Stimulated activated effector memory CD8-positive, alpha-beta T cell treated with anti-CD3 and anti-CD28 coated beads, Interleukin-12 subunit alpha, Interleukin-12 subunit beta, amount 100 ng/mL, for 72 hours (primary cell): Measurements from ENCODE around the gene PRPSAP1.
"Not testable (repeated sequence)": the region's sequence is repeated elsewhere in the genome, so short reads cannot be mapped to it uniquely, and the experiment has no call there.

ENCODE experiments used
- ATAC-seq: fragments of 150-1000 bp; cut with Tn5 transposase; 2 replicates; pipeline ENCODE4 v1.10.0; 2021
- DNase-seq, 2 donors: peaks; one replicate each; pipeline ENCODE4 v3.0.0; 2021 to 2022; ENCODE audit warnings: low spot score in 2 of 2
- H3K27ac Mint-ChIP-seq: one replicate; pipeline ENCODE4 v1.8.0; 2022; ENCODE audit warnings: mild to moderate bottlenecking, mixed read lengths
- H3K36me3 Mint-ChIP-seq: one replicate; pipeline ENCODE4 v1.8.0; 2022; ENCODE audit warnings: mild to moderate bottlenecking, mixed read lengths
- H3K4me1 Mint-ChIP-seq: one replicate; pipeline ENCODE4 v1.8.0; 2022; ENCODE audit warnings: mixed read lengths
- H3K4me3 Mint-ChIP-seq: one replicate; pipeline ENCODE4 v1.8.0; 2022; ENCODE audit warnings: mild to moderate bottlenecking, mixed read lengths
- H3K9me3 Mint-ChIP-seq: one replicate; pipeline ENCODE4 v1.8.0; 2022; ENCODE audit warnings: mixed read lengths

The PRPSAP1 gene

DNA sequence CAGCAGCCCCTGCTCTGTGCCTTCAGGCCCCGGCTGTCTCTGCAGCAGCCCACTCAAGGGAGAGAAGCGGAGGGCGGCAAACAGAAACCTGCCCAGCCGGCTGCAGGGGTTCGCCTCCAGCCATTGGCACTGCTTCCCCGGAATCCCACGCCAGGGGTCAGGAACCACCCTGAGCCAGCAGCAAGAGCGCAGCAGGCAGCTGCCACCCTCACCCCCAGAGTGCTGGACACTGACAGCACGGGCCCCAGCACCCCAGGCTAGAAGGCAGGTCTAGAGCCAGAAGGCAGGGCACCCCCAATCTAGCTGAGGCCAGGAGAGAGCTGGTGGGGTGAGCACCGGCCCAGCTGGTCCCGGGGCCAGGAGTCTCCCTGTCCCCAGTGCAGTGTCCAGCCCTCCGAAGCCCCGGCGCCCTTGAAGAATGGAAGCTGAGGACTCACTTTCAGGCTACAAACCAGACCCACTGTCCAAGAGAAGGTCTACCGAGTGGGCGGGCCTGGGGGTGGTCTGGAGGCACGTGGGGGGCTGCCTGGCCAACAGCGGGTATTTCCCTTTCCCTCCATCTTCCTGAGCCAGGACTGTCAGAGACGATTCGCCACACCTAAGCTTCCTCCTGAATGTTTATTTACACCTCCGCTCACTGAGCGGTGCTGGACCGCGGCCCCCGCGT is 80.1 kb downstream of the PRPSAP1 start:
- peak in 1 of 2 donors; percentile 67 for DNase-seq
- Mint-ChIP-seq H3K36me3 (peaks cover 78% of the 10 kb centered on the region), H3K4me3 (peak overlapping the region; percentile 88), H3K4me1 (peaks cover 69% of the 10 kb centered on the region), H3K9me3 (no peaks in the 10 kb centered on the region), H3K27ac (peak overlapping the region; percentile 96)
- no peak for ATAC-seq

GRCh38 chr17:76272541-76273444 is 80.9 kb downstream of the PRPSAP1 start:
- DNase-seq (peak in 1 of 2 donors; percentile 82), ATAC-seq (peak; percentile 44)
- Mint-ChIP-seq H3K9me3 (no peaks in the 10 kb centered on the region), H3K36me3 (peaks cover 86% of the 10 kb centered on the region), H3K4me3 (peak overlapping the region; percentile 88), H3K27ac (peak overlapping the region; percentile 96), H3K4me1 (peaks cover 75% of the 10 kb centered on the region)

DNA sequence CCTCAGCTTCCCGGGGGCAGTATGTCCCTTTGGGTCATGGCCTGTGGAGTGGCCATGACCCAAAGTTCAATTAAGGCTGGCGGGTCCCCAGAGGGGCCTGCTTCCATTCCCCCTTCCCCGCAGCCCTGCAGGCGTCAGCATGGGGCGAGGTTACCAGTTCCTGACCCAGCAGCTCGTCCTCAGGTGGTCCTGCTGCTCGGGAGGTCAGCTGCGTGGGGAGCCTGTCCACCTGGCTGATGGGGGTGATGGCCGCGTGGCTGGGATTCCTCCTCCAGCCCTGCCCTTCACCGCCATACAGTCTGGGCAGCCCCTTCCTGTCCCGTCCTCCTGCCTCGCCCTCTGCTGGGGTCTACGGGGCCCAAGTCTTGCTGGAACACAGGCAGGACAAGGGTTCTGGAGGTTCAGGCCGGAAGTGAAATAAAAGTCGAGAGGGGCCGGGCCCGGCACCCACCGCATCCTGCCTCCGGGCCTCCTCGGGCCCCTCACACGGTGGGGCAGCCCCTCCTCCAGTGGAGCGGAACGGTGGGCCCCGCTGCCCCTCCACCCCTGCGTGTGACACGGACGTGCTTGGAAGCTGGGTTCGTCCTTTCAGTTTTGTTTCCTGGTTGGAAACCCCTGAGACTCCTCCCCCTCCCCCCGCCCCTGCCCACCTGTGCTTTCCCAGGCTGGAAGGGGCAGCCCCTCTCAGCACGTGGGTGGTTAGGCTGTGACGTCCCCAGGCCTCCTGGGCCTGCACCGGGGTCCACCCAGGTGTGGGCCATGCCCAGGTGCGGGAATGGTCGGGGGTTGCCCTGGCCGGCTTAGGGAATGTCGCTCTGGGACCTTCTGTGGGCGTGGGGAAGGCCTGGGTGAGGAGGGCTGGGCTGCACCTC is 81.8 kb downstream of the PRPSAP1 start:
- Mint-ChIP-seq H3K9me3 (no peaks in the 10 kb centered on the region), H3K4me3 (peak overlapping the region; percentile 88), H3K27ac (peak overlapping the region; percentile 96), H3K4me1 (peaks cover 72% of the 10 kb centered on the region), H3K36me3 (peaks cover 95% of the 10 kb centered on the region)
- DNase-seq = peak; percentile 57 to 90
- ATAC-seq = peak; percentile 58

GRCh38 chr17:76270770-76271668 is 82.7 kb downstream of the PRPSAP1 start:
- H3K4me3 Mint-ChIP-seq = peak overlapping the region; percentile 88
- H3K9me3 Mint-ChIP-seq = no peaks in the 10 kb centered on the region
- H3K36me3 Mint-ChIP-seq = peaks cover 100% of the 10 kb centered on the region
- peak in 1 of 2 donors; percentile 75 for DNase-seq
- peak overlapping the region; percentile 96 for H3K27ac Mint-ChIP-seq
- no peak for ATAC-seq
- peaks cover 63% of the 10 kb centered on the region for H3K4me1 Mint-ChIP-seq

- H3K4me1 Mint-ChIP-seq = peaks cover 60% of the 10 kb centered on the region
- H3K27ac Mint-ChIP-seq = peak overlapping the region; percentile 96
- H3K36me3 Mint-ChIP-seq = peaks cover 100% of the 10 kb centered on the region
- peak overlapping the region; percentile 88 for H3K4me3 Mint-ChIP-seq
- H3K9me3 Mint-ChIP-seq = no peaks in the 10 kb centered on the region
- ATAC-seq = no peak
- no peak for DNase-seq
Measured at GRCh38 chr17:76270127-76270592, 83.6 kb downstream of the PRPSAP1 start.

GRCh38 chr17:76268991-76269981 is 84.4 kb downstream of the PRPSAP1 start:
- H3K27ac Mint-ChIP-seq = peak overlapping the region; percentile 96
- peaks cover 100% of the 10 kb centered on the region for H3K36me3 Mint-ChIP-seq
- no peaks in the 10 kb centered on the region for H3K9me3 Mint-ChIP-seq
- ATAC-seq (no peak), DNase-seq (peak in 1 of 2 donors; percentile 69)
- peaks cover 59% of the 10 kb centered on the region for H3K4me1 Mint-ChIP-seq
- H3K4me3 Mint-ChIP-seq = peak overlapping the region; percentile 88

- Mint-ChIP-seq H3K36me3 (peaks cover 89% of the 10 kb centered on the region), H3K4me3 (peak overlapping the region; percentile 88), H3K9me3 (no peaks in the 10 kb centered on the region), H3K27ac (peak overlapping the region; percentile 96), H3K4me1 (peaks cover 59% of the 10 kb centered on the region)
- ATAC-seq (peak; percentile 11), DNase-seq (peak in 1 of 2 donors; percentile 83)
Measured at GRCh38 chr17:76268015-76268749, 85.5 kb downstream of the PRPSAP1 start.

DNA sequence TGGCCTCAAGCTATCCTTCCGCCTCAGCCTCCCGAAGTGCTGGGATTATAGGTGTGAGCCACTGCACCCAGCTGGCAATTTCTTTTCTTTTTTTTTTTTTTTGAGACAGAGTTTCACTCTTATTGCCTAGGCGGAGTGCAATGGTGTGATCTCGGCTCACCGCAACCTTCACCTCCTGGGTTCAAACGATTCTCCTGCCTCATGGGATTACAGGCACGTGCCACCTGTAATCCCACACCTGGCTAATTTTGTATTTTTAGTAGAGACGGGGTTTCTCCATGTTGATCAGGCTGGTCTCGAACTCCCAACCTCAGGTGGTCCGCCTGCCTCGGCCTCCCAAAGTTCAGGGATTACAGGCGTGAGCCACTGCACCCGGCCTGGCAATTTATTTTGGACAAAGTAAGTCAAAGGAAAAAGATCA is 86.1 kb downstream of the PRPSAP1 start:
- H3K4me3 Mint-ChIP-seq = peak overlapping the region; percentile 88
- peak in 1 of 2 donors; percentile 58 for DNase-seq
- not testable (repeated sequence) for ATAC-seq, H3K9me3 Mint-ChIP-seq
- peaks cover 87% of the 10 kb centered on the region for H3K36me3 Mint-ChIP-seq
- peaks cover 59% of the 10 kb centered on the region for H3K4me1 Mint-ChIP-seq
- H3K27ac Mint-ChIP-seq = peak overlapping the region; percentile 96

DNA sequence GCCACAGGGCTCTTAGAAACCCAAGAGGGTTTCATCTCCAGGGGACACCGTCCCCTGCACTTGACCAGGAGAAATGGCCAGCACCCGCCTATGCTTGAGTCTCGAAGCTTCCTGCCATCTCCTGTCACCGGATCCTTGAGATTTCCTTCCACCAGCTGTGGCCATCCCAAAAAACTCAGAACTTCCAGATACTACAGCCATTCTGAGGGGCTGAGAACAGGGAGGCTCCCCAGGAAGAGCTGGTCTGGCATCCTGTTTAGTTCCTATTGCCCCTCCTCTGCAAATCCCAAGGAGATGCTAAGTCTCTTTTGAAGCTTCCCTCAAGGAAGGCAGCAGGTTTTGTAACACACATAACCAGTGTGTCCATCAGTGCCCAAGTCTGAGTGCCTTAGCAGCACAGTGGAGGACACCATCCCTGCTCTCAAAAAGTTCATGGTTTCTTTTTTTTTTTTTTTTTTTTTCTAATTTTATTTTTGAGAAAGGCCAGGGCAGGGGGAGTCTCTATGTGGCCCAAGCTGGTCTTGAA is 86.6 kb downstream of the PRPSAP1 start:
- peak in 1 of 2 donors; percentile 60 for DNase-seq
- Mint-ChIP-seq H3K4me1 (peaks cover 59% of the 10 kb centered on the region), H3K27ac (peak overlapping the region; percentile 96), H3K36me3 (peaks cover 83% of the 10 kb centered on the region), H3K4me3 (peak overlapping the region; percentile 88), H3K9me3 (no peaks in the 10 kb centered on the region)
- no peak for ATAC-seq

- DNase-seq (peak in 1 of 2 donors; percentile 73), ATAC-seq (no peak)
- Mint-ChIP-seq H3K9me3 (no peaks in the 10 kb centered on the region), H3K4me3 (peak overlapping the region; percentile 88), H3K36me3 (peaks cover 75% of the 10 kb centered on the region), H3K4me1 (peaks cover 63% of the 10 kb centered on the region), H3K27ac (peak overlapping the region; percentile 96)
Measured at GRCh38 chr17:76266244-76266938, 87.3 kb downstream of the PRPSAP1 start.

- Mint-ChIP-seq H3K27ac (peak overlapping the region; percentile 96), H3K4me1 (peaks cover 57% of the 10 kb centered on the region), H3K36me3 (peaks cover 69% of the 10 kb centered on the region)
Measured at GRCh38 chr17:76265624-76266243, 88.0 kb downstream of the PRPSAP1 start.

More at GRCh38 chr17:76265624-76266243, 88.0 kb downstream of the PRPSAP1 start:
- no peak for ATAC-seq
- peak in 1 of 2 donors; percentile 80 for DNase-seq
- peak overlapping the region; percentile 88 for H3K4me3 Mint-ChIP-seq
- no peaks in the 10 kb centered on the region for H3K9me3 Mint-ChIP-seq
